A549 (cell line): ENCODE measurements around the gene GOLGA7B. TPM values are rescaled to one million over a fixed set of nuclear protein-coding genes. Genes with fewer than 3 reads are reported as not detected.

Source experiments
- ATAC-seq, 2 experiments: fragments of 200-7000 bp in 1 of 2; fragments of >200 bp in 1 of 2; cut with Nextera tagmentation in 1 of 2; cut with Tn5 transposase in 1 of 2; 3 replicates each; pipeline versions ENCODE4 v1.8.0 to v1.9.1; 2018 to 2020; ENCODE audit warnings: mild to moderate bottlenecking in 1 of 2, moderate library complexity in 1 of 2
- CTCF ChIA-PET: fragments of 300-600 bp; sonication (Branson Sonifier 250); formaldehyde crosslinking; extraction: SDS; loops from one replicate; lab custom pipeline; 2021; ENCODE audit warnings: antibody characterized with exemption, inconsistent platforms; lab: Yijun Ruan, JAX
- POLR2A ChIA-PET: fragments of 350-600 bp; formaldehyde crosslinking; extraction: SDS; loops from one replicate; lab custom pipeline; 2021; ENCODE audit warnings: antibody characterized with exemption, inconsistent platforms; lab: Yijun Ruan, JAX
- DNase-seq, 2 experiments: peaks; one replicate each; pipeline versions ENCODE4 v3.0.0 to v3.0.0-alpha.2; 2011 to 2016; ENCODE audit warnings: low read depth in 1 of 2, low spot score in 1 of 2
- FAIRE-seq: peaks from 2 replicates; lab custom pipeline; 2011; peaks lifted over from hg19 to GRCh38; lab: Jason Lieb, UNC
- H3K27ac ChIP-seq, 2 experiments: fragments of >200 bp; sonication (Bioruptor Twin); formaldehyde crosslinking; 3 replicates each; pipeline ENCODE4 v1.5.1; 2016 to 2017
- H3K4me1 ChIP-seq: fragments of >200 bp; sonication (Bioruptor Twin); formaldehyde crosslinking; 3 replicates; pipeline ENCODE4 v1.6.1; 2016
- H3K4me2 ChIP-seq: fragments of >200 bp; sonication (Bioruptor Twin); formaldehyde crosslinking; 3 replicates; pipeline ENCODE4 v1.6.1; 2016
- H3K4me3 ChIP-seq: fragments of >200 bp; sonication (Bioruptor Twin); formaldehyde crosslinking; 3 replicates; pipeline ENCODE4 v1.5.1; 2016
- H3K9me3 ChIP-seq: fragments of >200 bp; sonication (Bioruptor Twin); formaldehyde crosslinking; 3 replicates; pipeline ENCODE4 v1.6.1; 2016
- BCL3 ChIP-seq: fragments of >200 bp; sonication (Bioruptor Twin); formaldehyde crosslinking; IDR thresholded peaks from 3 replicates; pipeline ENCODE4 v1.6.1; 2016
- CHD4 ChIP-seq: fragments of 200-600 bp; sonication (generic); IDR thresholded peaks from 2 replicates; pipeline ENCODE4 v1.6.1; 2016; ENCODE audit warnings: antibody characterized with exemption, mild to moderate bottlenecking, borderline replicate concordance
- EHMT2 ChIP-seq: fragments of 200-600 bp; sonication (generic); IDR thresholded peaks from 2 replicates; pipeline ENCODE4 v1.6.1; 2016; ENCODE audit warnings: antibody characterized with exemption, low read depth, mild to moderate bottlenecking, moderate library complexity
- FOSL2 ChIP-seq, 2 experiments: fragments of 450-650 bp in 1 of 2; fragments of >200 bp in 1 of 2; sonication (Bioruptor Twin) in 1 of 2; formaldehyde crosslinking; IDR thresholded peaks; 2 replicates each; pipeline versions ENCODE4 v1.5.0 to v1.6.1; 2016 to 2020; ENCODE audit warnings: mild to moderate bottlenecking in 1 of 2, moderate library complexity in 1 of 2
- FOXS1 ChIP-seq: fragments of 250-450 bp; sonication (Bioruptor Pico); IDR thresholded peaks from 2 replicates; pipeline ENCODE4 v1.5.0; 2020; ENCODE audit warnings: mild to moderate bottlenecking, moderate library complexity
- HES2 ChIP-seq: fragments of >200 bp; sonication (Bioruptor Twin); formaldehyde crosslinking; IDR thresholded peaks from 2 replicates; pipeline ENCODE4 v1.6.1; 2016
- HOXB13 ChIP-seq: fragments of 250-450 bp; sonication (Bioruptor Pico); IDR thresholded peaks from 2 replicates; pipeline ENCODE4 v1.5.0; 2020; ENCODE audit warnings: low read depth, mild to moderate bottlenecking, moderate library complexity
- HOXB5 ChIP-seq: fragments of 250-450 bp; sonication (Bioruptor Pico); IDR thresholded peaks from 2 replicates; pipeline ENCODE4 v1.5.0; 2020; ENCODE audit warnings: mild to moderate bottlenecking, moderate library complexity
- JUNB ChIP-seq: fragments of >200 bp; sonication (Bioruptor Twin); formaldehyde crosslinking; IDR thresholded peaks from 2 replicates; pipeline ENCODE4 v1.6.1; 2016
- NPAS2 ChIP-seq: fragments of 250-450 bp; sonication (Bioruptor Pico); IDR thresholded peaks from 2 replicates; pipeline ENCODE4 v1.8.0; 2022; ENCODE audit warnings: mild to moderate bottlenecking, moderate library complexity, borderline replicate concordance
- NR3C1 ChIP-seq: fragments of >200 bp; sonication (Bioruptor Twin); formaldehyde crosslinking; IDR thresholded peaks from 3 replicates; pipeline ENCODE4 v1.6.1; 2017
- POLR2AphosphoS2 ChIP-seq: conservative IDR thresholded peaks from 2 replicates; pipeline ENCODE4 v1.6.1; 2012; ENCODE audit warnings: low read length, improper control_type of control experiment, inconsistent platforms
- RARB ChIP-seq: fragments of 250-450 bp; sonication (Bioruptor Pico); IDR thresholded peaks from 2 replicates; pipeline ENCODE4 v1.8.0; 2021; ENCODE audit warnings: mild to moderate bottlenecking, moderate library complexity
- TP53 ChIP-seq: fragments of 250-450 bp; sonication (Bioruptor Pico); IDR thresholded peaks from 2 replicates; pipeline ENCODE4 v1.5.0; 2021; ENCODE audit warnings: mild to moderate bottlenecking, moderate library complexity
- ZFP36 ChIP-seq: fragments of 450-650 bp; IDR thresholded peaks from 2 replicates; pipeline ENCODE4 v1.6.1; 2014; ENCODE audit warnings: borderline replicate concordance; ENCODE audit not compliant: partially characterized antibody
- ZSCAN20 ChIP-seq: fragments of 250-450 bp; sonication (Bioruptor Pico); IDR thresholded peaks from 2 replicates; pipeline ENCODE4 v1.8.0; 2022; ENCODE audit warnings: mild to moderate bottlenecking, moderate library complexity
- WGBS: methylation state at CpG from one replicate; pipeline ENCODE4 v1.1.6; 2017; ENCODE audit errors: missing lambda C conversion rate; 5-methylcytosine and 5-hydroxymethylcytosine counted together
- polyA plus RNA-seq, 4 experiments: library from polyadenylated mRNA; depleted of rRNA in 3 of 4; stranded (reverse); fragments of >200 nt; fragmentation: RNase III in 1 of 4; extraction: RNeasy Plus Mini Kit Qiagen cat#74134 plus additional on column Dnase treatment in 1 of 4; gene quantifications; 2 replicates in 3 of 4; 3 replicates in 1 of 4; pipeline ENCODE4 v1.2.3, GENCODE V29; 2011 to 2017
- TF ChIP-seq, protein P1 (sequence below): fragments of >200 bp; sonication (Bioruptor Twin); formaldehyde crosslinking; IDR thresholded peaks from 3 replicates; pipeline ENCODE4 v1.5.1; 2016
- TF ChIP-seq, protein P2 (sequence below): fragments of 450-650 bp; IDR thresholded peaks from 2 replicates; pipeline ENCODE4 v1.6.1; 2014; ENCODE audit warnings: antibody characterized with exemption

The GOLGA7B gene
- polyA plus RNA-seq, 2 of the 4 experiments (the other 2 are of a cell fraction), result 0.62 to 1.5 TPM

DNA sequence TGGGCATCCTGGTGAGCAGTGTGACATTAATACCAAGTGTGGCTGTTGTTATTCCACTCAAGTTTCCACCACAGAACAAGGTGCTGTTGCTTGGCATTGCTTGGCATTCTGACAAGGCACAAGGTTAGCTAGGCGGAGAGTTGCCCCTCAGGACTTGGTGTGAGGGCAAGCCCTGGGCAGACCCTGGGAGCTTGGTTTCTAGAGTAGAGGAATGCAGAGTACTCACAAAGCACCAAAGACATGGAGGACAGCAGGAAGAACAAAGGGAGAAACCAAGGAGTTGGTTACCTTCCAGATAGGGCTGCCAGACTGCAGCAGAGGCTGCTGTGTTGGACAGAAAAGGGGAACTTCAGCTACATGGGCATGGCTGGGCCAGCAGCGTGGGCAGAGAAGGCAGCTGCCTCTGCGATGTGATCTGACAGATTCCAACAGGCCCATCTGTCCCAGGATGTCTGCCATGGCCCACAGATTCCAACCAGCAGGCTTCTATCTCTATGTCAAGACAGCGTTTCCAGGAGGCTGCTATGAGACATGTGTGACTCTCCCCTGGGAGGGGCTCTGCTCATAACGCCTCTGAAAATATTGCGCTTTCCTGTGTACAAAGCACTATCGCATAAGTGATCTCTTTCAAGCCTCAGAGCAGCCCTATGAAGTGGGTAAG, 1.8 kb downstream of the GOLGA7B start:
- TF ChIP-seq JUNB, result no peak
- TF ChIP-seq FOXS1, result no peak
- TF ChIP-seq POLR2AphosphoS2, result no peak
- TF ChIP-seq CHD4, result no peak
- TF ChIP-seq NR3C1, result no peak
- TF ChIP-seq NPAS2, result no peak
- TF ChIP-seq ZSCAN20 (CRISPR knock-in tag), result no peak
- TF ChIP-seq TP53, result no peak
- no peak for TF ChIP-seq ZFP36
- TF ChIP-seq EHMT2, result no peak
- TF ChIP-seq FOSL2 (IDR thresholded peaks at IDR 0.05), result no peak
- no peak for TF ChIP-seq FOSL2 (CRISPR knock-in tag; IDR thresholded peaks at IDR 0.05)
- no peak for TF ChIP-seq HOXB5 (CRISPR knock-in tag)
- no peak overlapping the region for H3K4me3 ChIP-seq
- ChIA-PET CTCF (interaction anchor here (0.7 to 7.8 kb wide), 6 partner anchors 8 to 60 kb away, joined by 3 to 62 read pairs (median 3); no protein-coding TSS in a partner anchor), POLR2A (no interaction called here)
- FAIRE-seq, result no peak
- no peak overlapping the region for H3K4me2 ChIP-seq
- no peak overlapping the region for H3K27ac ChIP-seq
- H3K4me1 ChIP-seq, result peaks cover 6% of the 10 kb centered on the region; the same call in 2 of the 3 replicates
- WGBS, result 80% methylated on average over 7 of the region's 7 CpGs
- no peak for ATAC-seq
- H3K9me3 ChIP-seq, result no peaks in the 10 kb centered on the region
- DNase-seq, result no peak

- no peak overlapping the region for H3K4me3 ChIP-seq
- H3K4me2 ChIP-seq, result no peak overlapping the region
- no peak for TF ChIP-seq HES2
- TF ChIP-seq RARB (CRISPR knock-in tag), result no peak
- TF ChIP-seq BCL3, result no peak
- TF ChIP-seq NPAS2, result no peak
- TF ChIP-seq HOXB13 (CRISPR knock-in tag), result no peak
- WGBS, result 26% methylated on average over 3 of the region's 3 CpGs
- no peak for FAIRE-seq
- ATAC-seq, result no peak
- POLR2A ChIA-PET, result interaction anchor here (0.6 kb wide), 1 partner anchor 35 kb away, joined by 3 read pairs; no protein-coding TSS in a partner anchor
- no peak overlapping the region for H3K27ac ChIP-seq
- H3K9me3 ChIP-seq, result no peaks in the 10 kb centered on the region
- H3K4me1 ChIP-seq, result peaks cover 6% of the 10 kb centered on the region; the same call in 2 of the 3 replicates
- no peak for DNase-seq
- CTCF ChIA-PET, result interaction anchor here (0.6 to 7.8 kb wide), 6 partner anchors 8 to 618 kb away, joined by 3 to 62 read pairs (median 4); no protein-coding TSS in a partner anchor
Measured at GRCh38 chr10:97852277-97852676, 2.6 kb downstream of the GOLGA7B start.

GRCh38 chr10:97852840-97853405, 3.3 kb downstream of the GOLGA7B start:
- no peak for ATAC-seq
- POLR2A ChIA-PET, result interaction anchor here (0.6 kb wide), 1 partner anchor 36 kb away, joined by 3 read pairs; no protein-coding TSS in a partner anchor
- Histone ChIP-seq H3K9me3 (no peaks in the 10 kb centered on the region), H3K4me2 (no peak overlapping the region), H3K4me1 (peaks cover 10% of the 10 kb centered on the region; the same call in 2 of the 3 replicates), H3K27ac (no peak overlapping the region), H3K4me3 (no peak overlapping the region)
- TF ChIP-seq, protein P1, sequence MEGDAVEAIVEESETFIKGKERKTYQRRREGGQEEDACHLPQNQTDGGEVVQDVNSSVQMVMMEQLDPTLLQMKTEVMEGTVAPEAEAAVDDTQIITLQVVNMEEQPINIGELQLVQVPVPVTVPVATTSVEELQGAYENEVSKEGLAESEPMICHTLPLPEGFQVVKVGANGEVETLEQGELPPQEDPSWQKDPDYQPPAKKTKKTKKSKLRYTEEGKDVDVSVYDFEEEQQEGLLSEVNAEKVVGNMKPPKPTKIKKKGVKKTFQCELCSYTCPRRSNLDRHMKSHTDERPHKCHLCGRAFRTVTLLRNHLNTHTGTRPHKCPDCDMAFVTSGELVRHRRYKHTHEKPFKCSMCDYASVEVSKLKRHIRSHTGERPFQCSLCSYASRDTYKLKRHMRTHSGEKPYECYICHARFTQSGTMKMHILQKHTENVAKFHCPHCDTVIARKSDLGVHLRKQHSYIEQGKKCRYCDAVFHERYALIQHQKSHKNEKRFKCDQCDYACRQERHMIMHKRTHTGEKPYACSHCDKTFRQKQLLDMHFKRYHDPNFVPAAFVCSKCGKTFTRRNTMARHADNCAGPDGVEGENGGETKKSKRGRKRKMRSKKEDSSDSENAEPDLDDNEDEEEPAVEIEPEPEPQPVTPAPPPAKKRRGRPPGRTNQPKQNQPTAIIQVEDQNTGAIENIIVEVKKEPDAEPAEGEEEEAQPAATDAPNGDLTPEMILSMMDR, result no peak
- TF ChIP-seq FOXS1, result no peak
- no peak for TF ChIP-seq EHMT2
- TF ChIP-seq, protein P2, sequence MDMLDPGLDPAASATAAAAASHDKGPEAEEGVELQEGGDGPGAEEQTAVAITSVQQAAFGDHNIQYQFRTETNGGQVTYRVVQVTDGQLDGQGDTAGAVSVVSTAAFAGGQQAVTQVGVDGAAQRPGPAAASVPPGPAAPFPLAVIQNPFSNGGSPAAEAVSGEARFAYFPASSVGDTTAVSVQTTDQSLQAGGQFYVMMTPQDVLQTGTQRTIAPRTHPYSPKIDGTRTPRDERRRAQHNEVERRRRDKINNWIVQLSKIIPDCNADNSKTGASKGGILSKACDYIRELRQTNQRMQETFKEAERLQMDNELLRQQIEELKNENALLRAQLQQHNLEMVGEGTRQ, result no peak
- no peak for TF ChIP-seq ZSCAN20 (CRISPR knock-in tag)
- no peak for FAIRE-seq
- no peak for DNase-seq
- 66% methylated on average over 4 of the region's 4 CpGs for WGBS
- CTCF ChIA-PET, result interaction anchor here (0.6 to 7.8 kb wide), 5 partner anchors 8 to 619 kb away, joined by 3 to 62 read pairs (median 4); no protein-coding TSS in a partner anchor
